ENCODE results near the gene EML4. TPM values are rescaled to one million over a fixed set of nuclear protein-coding genes. Genes with fewer than 3 reads are reported as not detected.

Gene EML4
- total and polyA plus RNA-seq, 2 of the 13 experiments (the other 11 are each of a cell fraction or from before 2014, with no cell fraction given) = 243 to 476 TPM

GRCh38 chr2:42360890-42361727, 192.0 kb downstream of the EML4 start, which contains the start of gene COX7A2L (continued):
- TF ChIP-seq ZNF747 (CRISPR knock-in tag; IDR thresholded peaks at IDR 0.05; ENCODE audit: borderline replicate concordance) (no peak), KDM5A (IDR thresholded peaks at IDR 0.05; ENCODE audit: borderline replicate concordance, low read length) (peak; percentile 92), ZSCAN20 (CRISPR knock-in tag; IDR thresholded peaks at IDR 0.05; ENCODE audit: borderline replicate concordance) (peak; percentile 72; the same call in 1 of the 2 replicates), HOXA5 (CRISPR knock-in tag; IDR thresholded peaks at IDR 0.05) (peak; percentile 73; the same call in 1 of the 2 replicates), HIC2 (CRISPR knock-in tag; IDR thresholded peaks at IDR 0.05; ENCODE audit: low read depth) (0 out of 2 replicates have a peak, but pooled peaks have one; percentile 7), ZNF737 (CRISPR knock-in tag; IDR thresholded peaks at IDR 0.05; ENCODE audit: borderline replicate concordance) (no peak), RERE (CRISPR knock-in tag; IDR thresholded peaks at IDR 0.05; ENCODE audit: low read depth) (no peak; the same call in 1 of the 2 replicates), RFX3 (CRISPR knock-in tag; IDR thresholded peaks at IDR 0.05) (no peak), NFIB (CRISPR knock-in tag; IDR thresholded peaks at IDR 0.05; ENCODE audit: borderline replicate concordance) (no peak), SRSF9 (IDR thresholded peaks at IDR 0.05; ENCODE audit: borderline replicate concordance, insufficient read depth, low read depth, low read length, poor library complexity, severe bottlenecking) (no peak), HCFC1 (IDR thresholded peaks at IDR 0.05; ENCODE audit: low read depth, low read length) (peak; percentile 50; the same call in 1 of the 2 replicates), MBNL3 (CRISPR knock-in tag; conservative IDR thresholded peaks at IDR 0.05) (no peak), TBL1XR1 (IDR thresholded peaks at IDR 0.05; ENCODE audit: borderline replicate concordance, low read length, partially characterized antibody) (no peak), TRAFD1 (CRISPR knock-in tag; IDR thresholded peaks at IDR 0.05; ENCODE audit: borderline replicate concordance) (peak; percentile 34; the same call in 1 of the 2 replicates), ZNF605 (CRISPR knock-in tag; IDR thresholded peaks at IDR 0.05) (peak; percentile 80), ZNF513 (CRISPR knock-in tag; conservative IDR thresholded peaks at IDR 0.05) (no peak)

Data from HepG2 (cell line).